GM19043 (cell line): ENCODE results near the gene EYS.
"Not testable (repeated sequence)": the region's sequence is repeated elsewhere in the genome, so short reads cannot be mapped to it uniquely, and the experiment has no call there.

Source experiments
- ATAC-seq: cut with Tn5 transposase; IDR thresholded peaks from one replicate; pipeline ENCODE4 v1.9.1; 2021; ENCODE audit warnings: low read depth; ENCODE audit not compliant: unreplicated experiment

Gene EYS

GRCh38 chr6:63947792-63948529, 1759.1 kb downstream of the EYS start:
- ATAC-seq = no peak

GRCh38 chr6:63945987-63946386, 1761.0 kb downstream of the EYS start:
- no peak for ATAC-seq

- no peak for ATAC-seq
Observed at GRCh38 chr6:63943826-63944225, 1763.2 kb downstream of the EYS start.

- no peak for ATAC-seq
Observed at GRCh38 chr6:63941747-63942470, 1765.1 kb downstream of the EYS start.

GRCh38 chr6:63940056-63940455, 1767.0 kb downstream of the EYS start:
- no peak for ATAC-seq

- ATAC-seq = no peak
Observed at GRCh38 chr6:63936399-63936798, 1770.6 kb downstream of the EYS start.

GRCh38 chr6:63935732-63936131, 1771.3 kb downstream of the EYS start:
- no peak for ATAC-seq

GRCh38 chr6:63933948-63934347, 1773.1 kb downstream of the EYS start:
- not testable (repeated sequence) for ATAC-seq

- no peak for ATAC-seq
Observed at GRCh38 chr6:63930848-63931247, 1776.2 kb downstream of the EYS start.

- ATAC-seq = no peak
Observed at GRCh38 chr6:63929111-63929510, 1777.9 kb downstream of the EYS start.

GRCh38 chr6:63928613-63929012, 1778.4 kb downstream of the EYS start:
- no peak for ATAC-seq

- ATAC-seq = no peak
Observed at GRCh38 chr6:63926950-63927927, 1779.8 kb downstream of the EYS start.

- ATAC-seq = no peak
Observed at GRCh38 chr6:63926258-63926780, 1780.7 kb downstream of the EYS start.

GRCh38 chr6:63923139-63923739, 1783.8 kb downstream of the EYS start:
- ATAC-seq = peak; percentile 67

GRCh38 chr6:63919556-63920110, 1787.4 kb downstream of the EYS start:
- ATAC-seq = no peak

- ATAC-seq = no peak
Observed at GRCh38 chr6:63912887-63913286, 1794.1 kb downstream of the EYS start.

GRCh38 chr6:63910863-63911551, 1796.0 kb downstream of the EYS start:
- ATAC-seq = no peak

GRCh38 chr6:63904650-63905248, 1802.3 kb downstream of the EYS start:
- no peak for ATAC-seq

GRCh38 chr6:63899550-63899949, 1807.5 kb downstream of the EYS start:
- no peak for ATAC-seq
